HG03575 (cell line): ENCODE measurements around the gene TCL1A.
"Not testable (repeated sequence)": the region's sequence is repeated elsewhere in the genome, so short reads cannot be mapped to it uniquely, and the experiment has no call there.

ENCODE experiments used
- ATAC-seq: cut with Tn5 transposase; IDR thresholded peaks from one replicate; pipeline ENCODE4 v1.9.1; 2021; ENCODE audit not compliant: unreplicated experiment, insufficient number of reproducible peaks, low FRiP score; ENCODE audit errors: extremely low read depth

TCL1A gene

GRCh38 chr14:95685978-95686922 lies 27.7 kb downstream of the TCL1A start, which contains the start of gene TCL1B:
Gene TCL1B, plus strand, starts transcription at chr14:95686426. Its CDS starts 42 bp downstream, at chr14:95686468.
- ATAC-seq = no peak

- ATAC-seq = no peak
These were observed 30.1 kb downstream of the TCL1A start for GRCh38 chr14:95683793-95684192.

- ATAC-seq = no peak
These were observed 32.8 kb downstream of the TCL1A start for GRCh38 chr14:95681153-95681552.

- no peak for ATAC-seq
These were observed 33.8 kb downstream of the TCL1A start for GRCh38 chr14:95679998-95680735.

GRCh38 chr14:95679148-95679815 lies 34.6 kb downstream of the TCL1A start:
- ATAC-seq = no peak

GRCh38 chr14:95677179-95677835 lies 36.6 kb downstream of the TCL1A start:
- no peak for ATAC-seq

- no peak for ATAC-seq
These were observed 38.4 kb downstream of the TCL1A start for GRCh38 chr14:95675486-95675885.

- no peak for ATAC-seq
These were observed 39.3 kb downstream of the TCL1A start for GRCh38 chr14:95674613-95675012.

GRCh38 chr14:95668235-95668772 lies 45.6 kb downstream of the TCL1A start:
- no peak for ATAC-seq

GRCh38 chr14:95667249-95667693 lies 46.7 kb downstream of the TCL1A start:
- ATAC-seq = no peak

- no peak for ATAC-seq
These were observed 47.5 kb downstream of the TCL1A start for GRCh38 chr14:95666450-95666849.

GRCh38 chr14:95665530-95665929 lies 48.4 kb downstream of the TCL1A start:
- not testable (repeated sequence) for ATAC-seq

GRCh38 chr14:95664546-95664945 lies 49.4 kb downstream of the TCL1A start:
- ATAC-seq = no peak

- ATAC-seq = no peak
These were observed 49.9 kb downstream of the TCL1A start for GRCh38 chr14:95664066-95664465.

GRCh38 chr14:95663226-95663797 lies 50.6 kb downstream of the TCL1A start:
- ATAC-seq = no peak

- ATAC-seq = peak; percentile 24
These were observed 51.3 kb downstream of the TCL1A start for GRCh38 chr14:95662376-95663186.

GRCh38 chr14:95660651-95661515 lies 53.0 kb downstream of the TCL1A start:
- no peak for ATAC-seq
